Smooth muscle cell (in vitro differentiated cells): ENCODE measurements around the gene RAB31. TPM values are rescaled to one million over a fixed set of nuclear protein-coding genes. Genes with fewer than 3 reads are reported as not detected.

ENCODE experiments used
- DNase-seq: peaks from one replicate; lab custom pipeline; 2025; ENCODE audit not compliant: unreplicated experiment; lab: John Stamatoyannopoulos, UW
- H2AFZ ChIP-seq: fragments of 200-600 bp; sonication (generic); 2 replicates; pipeline ENCODE4 v1.6.0; 2016; ENCODE audit warnings: antibody characterized with exemption, low read depth, mild to moderate bottlenecking
- H3F3A ChIP-seq: fragments of 200-600 bp; sonication (generic); 2 replicates; pipeline ENCODE4 v1.6.0; 2017; ENCODE audit warnings: antibody characterized with exemption, low read depth
- H3K27ac ChIP-seq: fragments of 200-600 bp; sonication (generic); 2 replicates; pipeline ENCODE4 v1.5.1; 2016; ENCODE audit warnings: low read depth, mild to moderate bottlenecking
- H3K27me3 ChIP-seq: fragments of 200-600 bp; sonication (generic); 2 replicates; pipeline ENCODE4 v1.6.1; 2016; ENCODE audit warnings: low read depth, mild to moderate bottlenecking
- H3K36me3 ChIP-seq: fragments of 200-600 bp; sonication (generic); 2 replicates; pipeline ENCODE4 v1.5.1; 2016; ENCODE audit warnings: low read depth
- H3K4me1 ChIP-seq: fragments of 200-600 bp; sonication (generic); 2 replicates; pipeline ENCODE4 v1.5.1; 2016; ENCODE audit warnings: low read depth
- H3K4me2 ChIP-seq: fragments of 200-600 bp; sonication (generic); 2 replicates; pipeline ENCODE4 v1.6.0; 2016; ENCODE audit warnings: mild to moderate bottlenecking
- H3K4me3 ChIP-seq: fragments of 200-600 bp; sonication (generic); 2 replicates; pipeline ENCODE4 v1.5.1; 2016; ENCODE audit warnings: mild to moderate bottlenecking
- H3K79me2 ChIP-seq: fragments of 200-600 bp; sonication (generic); 2 replicates; pipeline ENCODE4 v1.6.0; 2016; ENCODE audit warnings: low read depth, mild to moderate bottlenecking
- H3K9ac ChIP-seq: fragments of 200-600 bp; sonication (generic); 2 replicates; pipeline ENCODE4 v1.6.0; 2016; ENCODE audit warnings: low read depth
- H3K9me3 ChIP-seq: fragments of 200-600 bp; sonication (generic); replicated peaks from 2 replicates; pipeline ENCODE4 v1.5.1; 2016; ENCODE audit warnings: low read depth
- H4K20me1 ChIP-seq: fragments of 200-600 bp; sonication (generic); 2 replicates; pipeline ENCODE4 v1.6.0; 2016; ENCODE audit warnings: low read depth
- CTCF ChIP-seq: fragments of 200-600 bp; sonication (generic); IDR thresholded peaks from 2 replicates; pipeline ENCODE4 v1.5.1; 2017; ENCODE audit warnings: borderline replicate concordance, mild to moderate bottlenecking, antibody characterized with exemption; ENCODE audit not compliant: insufficient read depth, poor library complexity, severe bottlenecking
- WGBS: methylation state at CpG from one replicate; pipeline ENCODE4 v1.1.7; 2016; ENCODE audit warnings: low lambda C conversion rate; 5-methylcytosine and 5-hydroxymethylcytosine counted together
- polyA plus RNA-seq: library from polyadenylated mRNA; unstranded; fragments of >200 nt; fragmentation: Nextera tagmentation; extraction: Ambion mirVana; gene quantifications from 2 replicates; pipeline ENCODE4 v1.2.1, GENCODE V29; 2016
- total RNA-seq: library from RNA; depleted of rRNA; stranded (reverse); fragments of >200 nt; gene quantifications from 2 replicates; pipeline ENCODE4 v1.2.3, GENCODE V29; 2014

RAB31 gene
- total and polyA plus RNA-seq, 2 experiments from 2014 or later, result 116 to 414 TPM

GRCh38 chr18:9810299-9810698 is 102.2 kb downstream of the RAB31 start:
- Histone ChIP-seq H3F3A (peaks cover 18% of the 10 kb centered on the region), H3K79me2 (peaks cover 37% of the 10 kb centered on the region), H3K4me2 (no peak overlapping the region), H4K20me1 (peaks cover 79% of the 10 kb centered on the region), H3K27me3 (no peaks in the 10 kb centered on the region), H3K9me3 (no peaks in the 10 kb centered on the region), H3K4me1 (peaks cover 16% of the 10 kb centered on the region), H3K4me3 (no peak overlapping the region), H3K36me3 (no peaks in the 10 kb centered on the region), H3K9ac (no peak overlapping the region), H2AFZ (no peak overlapping the region), H3K27ac (no peak overlapping the region)
- no peak for TF ChIP-seq CTCF
- WGBS, result 85% methylated on average over 4 of the region's 4 CpGs
- no peak for DNase-seq

- WGBS, result 84% methylated on average over 14 of the region's 14 CpGs
- no peak for DNase-seq
- no peak for TF ChIP-seq CTCF
- Histone ChIP-seq H3K36me3 (no peaks in the 10 kb centered on the region), H3K4me2 (no peak overlapping the region), H3K27ac (no peak overlapping the region), H3K9ac (no peak overlapping the region), H3K4me1 (peaks cover 16% of the 10 kb centered on the region), H2AFZ (no peak overlapping the region), H3K9me3 (no peaks in the 10 kb centered on the region), H3F3A (peaks cover 18% of the 10 kb centered on the region), H3K4me3 (no peak overlapping the region), H3K79me2 (peaks cover 33% of the 10 kb centered on the region), H4K20me1 (peaks cover 73% of the 10 kb centered on the region), H3K27me3 (no peaks in the 10 kb centered on the region)
Measured at GRCh38 chr18:9810994-9811705, 103.0 kb downstream of the RAB31 start.

- TF ChIP-seq CTCF, result no peak
- no peak for DNase-seq
- Histone ChIP-seq H3K79me2 (peaks cover 33% of the 10 kb centered on the region), H3K4me3 (no peak overlapping the region), H3F3A (peaks cover 18% of the 10 kb centered on the region), H3K9me3 (no peaks in the 10 kb centered on the region), H3K27me3 (no peaks in the 10 kb centered on the region), H3K4me2 (no peak overlapping the region), H3K36me3 (no peaks in the 10 kb centered on the region), H4K20me1 (peaks cover 67% of the 10 kb centered on the region), H3K27ac (no peak overlapping the region), H3K4me1 (peaks cover 16% of the 10 kb centered on the region), H2AFZ (no peak overlapping the region), H3K9ac (no peak overlapping the region)
- 63% methylated on average over 5 of the region's 5 CpGs for WGBS
Measured at GRCh38 chr18:9811978-9812377, 103.9 kb downstream of the RAB31 start.

- peak overlapping the region; percentile 73 for H3K27ac ChIP-seq
Measured at GRCh38 chr18:9814431-9814830, 106.3 kb downstream of the RAB31 start.

More at GRCh38 chr18:9814431-9814830, 106.3 kb downstream of the RAB31 start:
- Histone ChIP-seq H3K4me1 (peaks cover 5% of the 10 kb centered on the region), H3K27me3 (no peaks in the 10 kb centered on the region), H3K9me3 (no peaks in the 10 kb centered on the region), H2AFZ (no peak overlapping the region), H4K20me1 (peaks cover 46% of the 10 kb centered on the region), H3K79me2 (peaks cover 46% of the 10 kb centered on the region), H3K36me3 (peaks cover 13% of the 10 kb centered on the region), H3K9ac (no peak overlapping the region), H3K4me2 (peak overlapping the region; percentile 16), H3F3A (peaks cover 26% of the 10 kb centered on the region), H3K4me3 (no peak overlapping the region)
- DNase-seq, result no peak
- TF ChIP-seq CTCF, result no peak
- WGBS, result 23% methylated on average over 4 of the region's 4 CpGs
